ENCODE measurements around the gene WWOX. TPM values are rescaled to one million over a fixed set of nuclear protein-coding genes. Genes with fewer than 3 reads are reported as not detected.

Gene WWOX
- total and polyA plus RNA-seq, 2 of the 4 experiments (the other 2 are of a cell fraction): 2.7 to 5.4 TPM

- in situ Hi-C loops (cut with MboI; ENCODE audit: low sequenced_read_pairs) (no loop called here), intact Hi-C loops (cut with micrococcal nuclease) (no loop called here), dilution Hi-C loops (cut with HindIII; ENCODE audit: low sequenced_read_pairs, unreplicated experiment) (no loop called here)
- Histone ChIP-seq H3K27ac (ENCODE audit: insufficient read depth, low read length) (no peak overlapping the region), H3K36me3 (ENCODE audit: control insufficient read depth, insufficient read depth, low read length) (no peaks in the 10 kb centered on the region), H3K4ac (ENCODE audit: low read depth, low read length) (no peak overlapping the region), H3K27me3 (ENCODE audit: control insufficient read depth, insufficient read depth, low read length) (no peaks in the 10 kb centered on the region), H3K4me3 (ENCODE audit: insufficient read depth, low read depth, low read length) (no peak overlapping the region), H3K4me2 (ENCODE audit: low read depth, low read length) (no peak overlapping the region), H4K5ac (ENCODE audit: low read depth, low read length) (no peak overlapping the region), H2AFZ (replicated peaks; ENCODE audit: low read length, poor library complexity) (no peak overlapping the region), H2AK9ac (replicated peaks; ENCODE audit: low read depth, low read length, poor library complexity) (no peak overlapping the region), H3K79me1 (ENCODE audit: low read depth in 1 of 2, low read length in 2 of 2) (no peaks in the 10 kb centered on the region), H2BK120ac (ENCODE audit: low read depth, low read length) (no peak overlapping the region), H3K23ac (ENCODE audit: low read depth, low read length) (no peak overlapping the region), H3K4me1 (ENCODE audit: control insufficient read depth, insufficient read depth, low read length) (no peaks in the 10 kb centered on the region), H2BK20ac (ENCODE audit: low read depth, low read length) (no peak overlapping the region), H4K20me1 (ENCODE audit: insufficient read depth, low read length) (no peaks in the 10 kb centered on the region), H3K9me3 (ENCODE audit: control insufficient read depth, insufficient read depth, low read length) (peaks cover 26% of the 10 kb centered on the region), H4K91ac (ENCODE audit: insufficient read depth, low read depth, low read length) (no peak overlapping the region), H3K18ac (ENCODE audit: low read depth, low read length) (no peak overlapping the region), H2BK5ac (ENCODE audit: low read depth, low read length, poor library complexity, severe bottlenecking) (no peak overlapping the region), H3K14ac (replicated peaks; ENCODE audit: low read depth, low read length) (no peak overlapping the region), H4K8ac (ENCODE audit: low read depth in 2 of 2, low read length in 2 of 2) (no peak overlapping the region), H3K9ac (ENCODE audit: low read depth, low read length) (no peak overlapping the region), H2BK15ac (ENCODE audit: low read depth, low read length) (no peak overlapping the region), H3K9me1 (ENCODE audit: insufficient read depth, low read length) (no peaks in the 10 kb centered on the region), H3K56ac (ENCODE audit: extremely low read depth, insufficient read depth, low read length) (no peak overlapping the region), H2AK5ac (ENCODE audit: low read depth, low read length) (no peak overlapping the region)
- no peak for TF ChIP-seq NFE2L2 (IDR thresholded peaks at IDR 0.05; ENCODE audit: low read depth, low read length)
- TF ChIP-seq CHD1 (IDR thresholded peaks at IDR 0.05; ENCODE audit: low read depth, low read length): no peak
- no peak for TF ChIP-seq BHLHE40 (IDR thresholded peaks at IDR 0.05; ENCODE audit: low read depth, low read length)
- no peak for TF ChIP-seq MAFK (IDR thresholded peaks at IDR 0.05; ENCODE audit: low read depth, low read length)
- TF ChIP-seq ELK1 (IDR thresholded peaks at IDR 0.05; ENCODE audit: borderline replicate concordance, low read depth, low read length): no peak
- TF ChIP-seq RFX5 (IDR thresholded peaks at IDR 0.05; ENCODE audit: low read depth, low read length): no peak
- DNase-seq (no peak), ATAC-seq (ENCODE audit: low read depth) (no peak)
- WGBS, 2 experiments (ENCODE audit: extremely low coverage in 2 of 2, insufficient read length in 1 of 2): 30% methylated on average over 2 of the region's 17 CpGs; no CpG with 5 or more reads in 1 of the 2 experiments
- BruUV-seq (replicated peaks): no TSS peak
- ChIA-PET CTCF (no interaction called here), POLR2A (ENCODE audit: unreplicated experiment) (no interaction called here)
These were observed 678.9 kb downstream of the WWOX start for GRCh38 chr16:78778101-78779004.
